HCT116 (cell line): Measurements from ENCODE around the gene ZNF140. TPM values are rescaled to one million over a fixed set of nuclear protein-coding genes. Genes with fewer than 3 reads are reported as not detected.

Experiments
- ATAC-seq: fragments of 200-7000 bp; cut with Tn5 transposase; 2 replicates; pipeline ENCODE4 v1.9.1; 2020; ENCODE audit warnings: mild to moderate bottlenecking, moderate library complexity
- BruUV-seq: library from RNA; stranded (reverse); fragments of 400-500 nt; replicated peaks from 2 replicates; lab custom pipeline; 2021; lab: Mats Ljungman, UMichigan
- CTCF ChIA-PET: fragments of 300-600 bp; sonication (Branson Sonifier 250); formaldehyde crosslinking; loops from one replicate; lab custom pipeline; 2021; ENCODE audit warnings: antibody characterized with exemption; lab: Charles Lee
- POLR2A ChIA-PET: fragments of 300-600, 350-600 bp; sonication (Branson Sonifier 250); formaldehyde crosslinking; loops from one replicate; lab custom pipeline; 2021; ENCODE audit warnings: antibody characterized with exemption; lab: Charles Lee
- RAD21 ChIA-PET, 2 experiments: fragments of 300-600 bp; sonication (Branson Sonifier 250); formaldehyde crosslinking; loops; one replicate each; lab custom pipeline; 2023; ENCODE audit warnings: low total read pairs in 2 of 2; ENCODE audit not compliant: uncharacterized antibody in 2 of 2, unreplicated experiment in 2 of 2, low non-redundant PET in 1 of 2; lab: Charles Lee
- DNase-seq: peaks from one replicate; pipeline ENCODE4 v3.0.0-alpha.2; 2010; ENCODE audit warnings: low read depth, low spot score
- H2AFZ ChIP-seq: fragments of 200-600 bp; shearing (Covaris generic), sonication (generic); 2 replicates; pipeline ENCODE4 v1.6.1; 2017; ENCODE audit warnings: low read depth, mixed run types, mixed read lengths, antibody characterized with exemption, low read length; ENCODE audit not compliant: poor library complexity, severe bottlenecking
- H3K27ac ChIP-seq: 2 replicates; pipeline ENCODE4 v1.5.1; 2012; ENCODE audit warnings: low read depth, low read length
- H3K27me3 ChIP-seq: fragments of 200-600 bp; sonication (generic); 2 replicates; pipeline ENCODE4 v1.6.1; 2016; ENCODE audit warnings: mixed run types, low read length, mixed read lengths; ENCODE audit not compliant: insufficient read depth
- H3K36me3 ChIP-seq, 2 experiments: fragments of 200-500 bp in 1 of 2; fragments of 200-600 bp in 1 of 2; sonication (Bioruptor generic) in 1 of 2; sonication (generic) in 1 of 2; 2 replicates each; pipeline versions ENCODE4 v1.5.1 to v1.6.1; 2014 to 2016; ENCODE audit warnings: low read length in 2 of 2, inconsistent platforms in 1 of 2, mixed read lengths in 1 of 2, mixed run types in 1 of 2; ENCODE audit not compliant: insufficient read depth in 2 of 2, control insufficient read depth in 1 of 2
- H3K4me1 ChIP-seq, 2 experiments: fragments of 200-600 bp in 1 of 2; sonication (generic) in 1 of 2; 2 replicates each; pipeline versions ENCODE4 v1.5.1 to v1.6.1; 2012 to 2017; ENCODE audit warnings: low read length in 2 of 2, inconsistent platforms in 1 of 2, mild to moderate bottlenecking in 1 of 2, mixed read lengths in 1 of 2, mixed run types in 1 of 2, moderate library complexity in 1 of 2; ENCODE audit not compliant: insufficient read depth in 2 of 2, control insufficient read depth in 1 of 2
- H3K4me2 ChIP-seq: fragments of 200-600 bp; sonication (generic); 2 replicates; pipeline ENCODE4 v1.6.1; 2017; ENCODE audit warnings: mixed run types, low read length, mixed read lengths
- H3K4me3 ChIP-seq, 2 experiments: fragments of 200-600 bp in 1 of 2; sonication (generic) in 1 of 2; replicated peaks in 1 of 2; 2 replicates each; pipeline ENCODE4 v1.5.1; 2011 to 2016; ENCODE audit warnings: low read length in 2 of 2, control low read depth in 1 of 2, low read depth in 1 of 2, mild to moderate bottlenecking in 1 of 2, mixed read lengths in 1 of 2, mixed run types in 1 of 2
- H3K79me2 ChIP-seq: fragments of 200-600 bp; sonication (generic); 2 replicates; pipeline ENCODE4 v1.6.1; 2017; ENCODE audit warnings: mild to moderate bottlenecking, mixed run types, low read length, moderate library complexity, mixed read lengths; ENCODE audit not compliant: insufficient read depth
- H3K9ac ChIP-seq: fragments of 200-600 bp; sonication (generic); 2 replicates; pipeline ENCODE4 v1.6.1; 2016; ENCODE audit warnings: low read length, mixed read lengths
- H3K9me2 ChIP-seq: fragments of 200-600 bp; sonication (generic), shearing (Covaris generic); 2 replicates; pipeline ENCODE4 v1.6.1; 2017; ENCODE audit warnings: mixed run types, mild to moderate bottlenecking, moderate library complexity; ENCODE audit not compliant: insufficient read depth
- H3K9me3 ChIP-seq, 2 experiments: fragments of 200-500 bp in 1 of 2; fragments of 200-600 bp in 1 of 2; sonication (Bioruptor generic) in 1 of 2; sonication (generic) in 1 of 2; 2 replicates each; pipeline ENCODE4 v1.6.1; 2014 to 2017; ENCODE audit warnings: low read length in 2 of 2, mixed read lengths in 2 of 2, inconsistent platforms in 1 of 2, low read depth in 1 of 2, mild to moderate bottlenecking in 1 of 2, mixed run types in 1 of 2, moderate library complexity in 1 of 2; ENCODE audit not compliant: control insufficient read depth in 1 of 2, insufficient read depth in 1 of 2
- H4K20me1 ChIP-seq: fragments of 200-600 bp; sonication (generic), shearing (Covaris generic); 2 replicates; pipeline ENCODE4 v1.6.1; 2017; ENCODE audit warnings: mixed run types, mild to moderate bottlenecking, moderate library complexity; ENCODE audit not compliant: insufficient read depth
- ATF3 ChIP-seq: IDR thresholded peaks from 2 replicates; pipeline ENCODE4 v1.6.1; 2012
- CEBPB ChIP-seq: IDR thresholded peaks from 2 replicates; pipeline ENCODE4 v1.6.1; 2012; ENCODE audit warnings: low read depth
- CTCF ChIP-seq, 3 experiments: fragments of 200-600 bp in 1 of 3; sonication (generic) in 1 of 3; IDR thresholded peaks in 2 of 3; conservative IDR thresholded peaks in 1 of 3; 2 replicates each; pipeline ENCODE4 v1.5.1; 2012 to 2017; ENCODE audit warnings: low read depth in 2 of 3, low read length in 2 of 3, antibody characterized with exemption in 1 of 3, borderline replicate concordance in 1 of 3, control low read depth in 1 of 3, mild to moderate bottlenecking in 1 of 3, mixed read lengths in 1 of 3, mixed run types in 1 of 3, moderate library complexity in 1 of 3; ENCODE audit not compliant: insufficient read depth in 1 of 3
- EGR1 ChIP-seq: IDR thresholded peaks from 2 replicates; pipeline ENCODE4 v1.6.1; 2012; ENCODE audit warnings: low read depth
- EZH2 ChIP-seq: fragments of 200-600 bp; sonication (generic); IDR thresholded peaks from 2 replicates; pipeline ENCODE4 v1.6.1; 2017; ENCODE audit warnings: antibody characterized with exemption, mixed run types
- RAD21 ChIP-seq: IDR thresholded peaks from 2 replicates; pipeline ENCODE4 v1.6.1; 2012; ENCODE audit warnings: low read depth, mild to moderate bottlenecking
- TCF7L2 ChIP-seq: IDR thresholded peaks from 2 replicates; pipeline ENCODE4 v1.7.0; 2011; ENCODE audit warnings: borderline replicate concordance, inconsistent platforms; ENCODE audit not compliant: insufficient read depth, insufficient read length; ENCODE audit errors: extremely low read depth
- ZBTB33 ChIP-seq: IDR thresholded peaks from 2 replicates; pipeline ENCODE4 v1.6.1; 2011; ENCODE audit warnings: mild to moderate bottlenecking, low read length, moderate library complexity; ENCODE audit not compliant: insufficient replicate concordance; ENCODE audit errors: extremely low read depth
- ZNF274 ChIP-seq: fragments of 200-500 bp; sonication (Bioruptor generic); IDR thresholded peaks from 2 replicates; pipeline ENCODE4 v1.6.1; 2014; ENCODE audit warnings: mild to moderate bottlenecking, low read depth, low read length, inconsistent platforms
- intact Hi-C: fragments of 100-400 bp; cut with micrococcal nuclease; formaldehyde crosslinking; loops from 2 replicates; pipeline ENCODE4 v1.10.0; 2022
- total RNA-seq: library from RNA; stranded (reverse); gene quantifications from one replicate; pipeline ENCODE4 v1.2.1, GENCODE V29; 2021; ENCODE audit not compliant: unreplicated experiment

The ZNF140 gene
- total RNA-seq, 1 experiment from 2014 or later, result not detected

- H4K20me1 ChIP-seq, result no peaks in the 10 kb centered on the region
- H3K9ac ChIP-seq, result no peak overlapping the region
- no peaks in the 10 kb centered on the region for H3K4me1 ChIP-seq
- TF ChIP-seq EZH2 (no peak), CTCF (IDR thresholded peaks at IDR 0.05 in 2 of 3, conservative IDR thresholded peaks at IDR 0.05 in 1 of 3; ENCODE audit: borderline replicate concordance in 1 of 3, insufficient read depth in 1 of 3, low read depth in 2 of 3, low read length in 2 of 3) (no peak), RAD21 (no peak), EGR1 (no peak), CEBPB (no peak), TCF7L2 (no peak), ATF3 (no peak), ZBTB33 (no peak), ZNF274 (no peak)
- TF ChIP-seq, all 23 proteins: peak for 0
- Histone ChIP-seq H3K9me2 (no peaks in the 10 kb centered on the region), H3K4me2 (no peak overlapping the region), H3K27me3 (no peaks in the 10 kb centered on the region), H3K36me3 (peaks cover 27 to 53% of the 10 kb centered on the region in 2 experiments), H3K27ac (no peak overlapping the region), H3K9me3 (peaks cover 45 to 63% of the 10 kb centered on the region in 2 experiments; a peak in 3 of 4 replicates), H3K4me3 (no peak overlapping the region), H2AFZ (no peak overlapping the region), H3K79me2 (peaks cover 3% of the 10 kb centered on the region; the same call in 1 of the 2 replicates)
- RAD21 ChIA-PET, result no interaction called here
- BruUV-seq, result no TSS peak
- POLR2A ChIA-PET, result no interaction called here
- intact Hi-C loops, result no loop called here
- DNase-seq (no peak), ATAC-seq (no peak)
- CTCF ChIA-PET, result no interaction called here
These were observed 34.0 kb upstream of the ZNF140 start for GRCh38 chr12:133046698-133047097.
